ENCODE results near the gene PRR20C.
"Not testable (repeated sequence)": the region's sequence is repeated elsewhere in the genome, so short reads cannot be mapped to it uniquely, and the experiment has no call there.

PRR20C gene

GRCh38 chr13:57137585-57137984 lies 16.3 kb upstream of the PRR20C start:
- no peaks in the 10 kb centered on the region for H3K4me1 ChIP-seq (ENCODE audit: low read length)
- no peak overlapping the region for H3K4me3 ChIP-seq (ENCODE audit: low read length)
- H3K27ac ChIP-seq (ENCODE audit: low read length) = no peak overlapping the region
- no peaks in the 10 kb centered on the region for H3K79me2 ChIP-seq (ENCODE audit: low read length)
- H4K20me1 ChIP-seq (ENCODE audit: insufficient read depth, low read length) = no peaks in the 10 kb centered on the region
- H2AFZ ChIP-seq (ENCODE audit: low read depth, low read length) = no peak overlapping the region
- no peaks in the 10 kb centered on the region for H3K36me3 ChIP-seq (replicated peaks; ENCODE audit: low read depth, low read length)
- H3K9me3 ChIP-seq (ENCODE audit: insufficient read depth, low read length) = no peaks in the 10 kb centered on the region
- no peaks in the 10 kb centered on the region for H3K27me3 ChIP-seq (ENCODE audit: low read depth, low read length)
- no peak overlapping the region for H3K4me2 ChIP-seq (ENCODE audit: low read length)
- no peak overlapping the region for H3K9ac ChIP-seq (ENCODE audit: low read length)
- no peak for TF ChIP-seq EZH2phosphoT487 (IDR thresholded peaks at IDR 0.05; ENCODE audit: low read depth)
- TF ChIP-seq CTCF (IDR thresholded peaks at IDR 0.05; ENCODE audit: low read depth, low read length) = no peak

GRCh38 chr13:57138988-57139387 lies 14.9 kb upstream of the PRR20C start:
- Histone ChIP-seq H3K4me3 (ENCODE audit: low read length) (no peak overlapping the region), H3K4me2 (ENCODE audit: low read length) (no peak overlapping the region), H3K9me3 (ENCODE audit: insufficient read depth, low read length) (no peaks in the 10 kb centered on the region), H2AFZ (ENCODE audit: low read depth, low read length) (no peak overlapping the region), H3K9ac (ENCODE audit: low read length) (no peak overlapping the region), H3K79me2 (ENCODE audit: low read length) (no peaks in the 10 kb centered on the region), H3K27me3 (ENCODE audit: low read depth, low read length) (no peaks in the 10 kb centered on the region), H3K4me1 (ENCODE audit: low read length) (no peaks in the 10 kb centered on the region), H3K36me3 (replicated peaks; ENCODE audit: low read depth, low read length) (no peaks in the 10 kb centered on the region), H4K20me1 (ENCODE audit: insufficient read depth, low read length) (no peaks in the 10 kb centered on the region), H3K27ac (ENCODE audit: low read length) (no peak overlapping the region)
- TF ChIP-seq EZH2phosphoT487 (IDR thresholded peaks at IDR 0.05; ENCODE audit: low read depth) (no peak), CTCF (IDR thresholded peaks at IDR 0.05; ENCODE audit: low read depth, low read length) (no peak)

GRCh38 chr13:57139781-57140180 lies 14.1 kb upstream of the PRR20C start:
- not testable (repeated sequence) for H3K4me3 ChIP-seq (ENCODE audit: low read length); H3K27ac ChIP-seq (ENCODE audit: low read length); H3K9me3 ChIP-seq (ENCODE audit: insufficient read depth, low read length); H3K79me2 ChIP-seq (ENCODE audit: low read length); H4K20me1 ChIP-seq (ENCODE audit: insufficient read depth, low read length); H2AFZ ChIP-seq (ENCODE audit: low read depth, low read length); H3K27me3 ChIP-seq (ENCODE audit: low read depth, low read length); H3K9ac ChIP-seq (ENCODE audit: low read length); H3K4me2 ChIP-seq (ENCODE audit: low read length); H3K36me3 ChIP-seq (replicated peaks; ENCODE audit: low read depth, low read length); H3K4me1 ChIP-seq (ENCODE audit: low read length)

GRCh38 chr13:57140235-57140968 lies 13.5 kb upstream of the PRR20C start, which contains the start of gene PRR20A:
Gene PRR20A (plus strand): TSS chr13:57140918. CDS start chr13:57141305, 387 bp downstream.
- not testable (repeated sequence) for H3K4me1 ChIP-seq (ENCODE audit: low read length); H2AFZ ChIP-seq (ENCODE audit: low read depth, low read length)

GRCh38 chr13:57147188-57147587 lies 6.7 kb upstream of the PRR20C start, which contains the start of gene PRR20B:
Gene PRR20B (plus strand): TSS chr13:57147488. CDS start chr13:57147875, 387 bp downstream.
- H2AFZ ChIP-seq (ENCODE audit: low read depth, low read length) = not testable (repeated sequence)

More at GRCh38 chr13:57140235-57140968, 13.5 kb upstream of the PRR20C start, which contains the start of gene PRR20A:
- H3K27ac ChIP-seq (ENCODE audit: low read length); H3K4me3 ChIP-seq (ENCODE audit: low read length); H3K9ac ChIP-seq (ENCODE audit: low read length); H3K36me3 ChIP-seq (replicated peaks; ENCODE audit: low read depth, low read length); H3K4me2 ChIP-seq (ENCODE audit: low read length); H3K9me3 ChIP-seq (ENCODE audit: insufficient read depth, low read length); H3K79me2 ChIP-seq (ENCODE audit: low read length); H3K27me3 ChIP-seq (ENCODE audit: low read depth, low read length); H4K20me1 ChIP-seq (ENCODE audit: insufficient read depth, low read length): not testable (repeated sequence)

GRCh38 chr13:57148106-57148505 lies 5.8 kb upstream of the PRR20C start:
- not testable (repeated sequence) for H3K27ac ChIP-seq (ENCODE audit: low read length); H3K9me3 ChIP-seq (ENCODE audit: insufficient read depth, low read length); H3K4me1 ChIP-seq (ENCODE audit: low read length); H3K9ac ChIP-seq (ENCODE audit: low read length); H2AFZ ChIP-seq (ENCODE audit: low read depth, low read length); H3K79me2 ChIP-seq (ENCODE audit: low read length); H3K36me3 ChIP-seq (replicated peaks; ENCODE audit: low read depth, low read length); H3K4me3 ChIP-seq (ENCODE audit: low read length); H4K20me1 ChIP-seq (ENCODE audit: insufficient read depth, low read length); H3K27me3 ChIP-seq (ENCODE audit: low read depth, low read length); H3K4me2 ChIP-seq (ENCODE audit: low read length)

More at GRCh38 chr13:57147188-57147587, 6.7 kb upstream of the PRR20C start, which contains the start of gene PRR20B:
- H3K4me3 ChIP-seq (ENCODE audit: low read length); H3K9ac ChIP-seq (ENCODE audit: low read length); H3K9me3 ChIP-seq (ENCODE audit: insufficient read depth, low read length); H4K20me1 ChIP-seq (ENCODE audit: insufficient read depth, low read length); H3K27ac ChIP-seq (ENCODE audit: low read length); H3K4me2 ChIP-seq (ENCODE audit: low read length); H3K36me3 ChIP-seq (replicated peaks; ENCODE audit: low read depth, low read length); H3K4me1 ChIP-seq (ENCODE audit: low read length); H3K27me3 ChIP-seq (ENCODE audit: low read depth, low read length); H3K79me2 ChIP-seq (ENCODE audit: low read length): not testable (repeated sequence)

GRCh38 chr13:57160332-57160731 lies 6.5 kb downstream of the PRR20C start, which contains the start of gene PRR20D:
Gene PRR20D (plus strand): TSS chr13:57160632. CDS start chr13:57161019, 387 bp downstream.
- not testable (repeated sequence) for H3K27me3 ChIP-seq (ENCODE audit: low read depth, low read length); H3K4me1 ChIP-seq (ENCODE audit: low read length); H3K4me3 ChIP-seq (ENCODE audit: low read length); H2AFZ ChIP-seq (ENCODE audit: low read depth, low read length); H3K36me3 ChIP-seq (replicated peaks; ENCODE audit: low read depth, low read length); H3K79me2 ChIP-seq (ENCODE audit: low read length); H3K9ac ChIP-seq (ENCODE audit: low read length); H4K20me1 ChIP-seq (ENCODE audit: insufficient read depth, low read length); H3K27ac ChIP-seq (ENCODE audit: low read length); H3K9me3 ChIP-seq (ENCODE audit: insufficient read depth, low read length); H3K4me2 ChIP-seq (ENCODE audit: low read length)

- H3K27me3 ChIP-seq (ENCODE audit: low read depth, low read length); H3K79me2 ChIP-seq (ENCODE audit: low read length); H2AFZ ChIP-seq (ENCODE audit: low read depth, low read length); H3K27ac ChIP-seq (ENCODE audit: low read length); H4K20me1 ChIP-seq (ENCODE audit: insufficient read depth, low read length); H3K9ac ChIP-seq (ENCODE audit: low read length); H3K4me2 ChIP-seq (ENCODE audit: low read length); H3K4me1 ChIP-seq (ENCODE audit: low read length); H3K9me3 ChIP-seq (ENCODE audit: insufficient read depth, low read length); H3K4me3 ChIP-seq (ENCODE audit: low read length); H3K36me3 ChIP-seq (replicated peaks; ENCODE audit: low read depth, low read length): not testable (repeated sequence)
Measured at GRCh38 chr13:57166897-57167296, 13.0 kb downstream of the PRR20C start, which contains the start of gene PRR20E. Gene PRR20E (plus strand): TSS chr13:57167197. CDS start chr13:57167584, 387 bp downstream.

Measured in OCI-LY3 (cell line).